ENCODE results near the gene SLC2A9. TPM values are rescaled to one million over a fixed set of nuclear protein-coding genes. Genes with fewer than 3 reads are reported as not detected.

Gene SLC2A9
- total and polyA plus RNA-seq, 2 of the 8 experiments (the other 6 are each of a cell fraction or from before 2014, with no cell fraction given): 0.20 to 0.26 TPM

DNA sequence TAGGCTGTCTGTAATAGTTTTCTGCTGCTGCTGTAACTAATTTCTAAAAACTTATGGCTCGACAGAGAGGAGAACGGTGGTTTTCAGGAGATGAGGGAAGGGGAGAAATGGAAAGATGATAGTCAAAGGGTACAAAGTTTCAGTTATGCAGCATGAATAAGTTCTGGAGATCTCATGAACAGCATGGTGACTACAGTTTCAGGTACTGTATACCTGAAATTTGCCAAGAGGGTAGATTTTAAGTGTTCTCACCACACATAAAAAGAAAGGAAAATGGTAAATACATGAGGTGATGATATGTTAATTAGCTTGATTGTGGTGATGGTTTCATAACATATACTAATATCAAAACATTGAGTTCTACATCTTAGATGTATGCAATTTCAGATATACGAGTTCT, 205.0 kb downstream of the SLC2A9 start:
- CTCF ChIA-PET (ENCODE audit: partially characterized antibody): interaction anchor here (1.5 kb wide), 1 partner anchor 51 kb away, joined by 3 read pairs; no protein-coding TSS in a partner anchor
- Histone ChIP-seq H3K79me1 (ENCODE audit: low read depth, low read length) (no peaks in the 10 kb centered on the region), H2BK15ac (ENCODE audit: low read length) (no peak overlapping the region), H2BK120ac (replicated peaks; ENCODE audit: low read depth, low read length) (no peak overlapping the region), H3K14ac (ENCODE audit: insufficient read length) (no peak overlapping the region), H2BK20ac (ENCODE audit: low read length) (no peak overlapping the region), H3K4me2 (ENCODE audit: insufficient read depth in 1 of 2, low read depth in 2 of 2, low read length in 2 of 2) (no peak overlapping the region), H4K91ac (replicated peaks; ENCODE audit: insufficient read length, low read length) (no peak overlapping the region), H3K9ac (replicated peaks in 1 of 4; ENCODE audit: extremely low read depth in 1 of 4, low read depth in 3 of 4, low read length in 3 of 4) (no peak overlapping the region), H3K9me3 (ENCODE audit: insufficient read depth in 2 of 2, low read depth in 1 of 2, low read length in 1 of 2) (no peaks in the 10 kb centered on the region), H4K5ac (ENCODE audit: insufficient read length, low read depth, low read length) (no peak overlapping the region), H3K27ac (ENCODE audit: low read depth, low read length) (no peak overlapping the region), H3K4me1 (replicated peaks in 1 of 4; ENCODE audit: control insufficient read depth in 3 of 4, insufficient read depth in 4 of 4, low read length in 3 of 4) (no peaks in the 10 kb centered on the region), H4K8ac (ENCODE audit: extremely low read depth, insufficient read depth, low read length) (no peak overlapping the region), H3K36me3 (ENCODE audit: control insufficient read depth in 2 of 4, insufficient read depth in 4 of 4, low read length in 3 of 4) (no peaks in the 10 kb centered on the region), H3K4ac (replicated peaks; ENCODE audit: insufficient read length, low read depth, low read length) (no peak overlapping the region), H3K79me2 (ENCODE audit: control insufficient read depth in 1 of 2, insufficient read depth in 2 of 2, low read length in 2 of 2) (no peaks in the 10 kb centered on the region), H3K18ac (ENCODE audit: extremely low read depth, low read length) (no peak overlapping the region), H3K23me2 (ENCODE audit: low read depth, low read length) (no peaks in the 10 kb centered on the region), H3K4me3 (ENCODE audit: extremely low read depth in 1 of 4, insufficient read depth in 2 of 4, low read depth in 3 of 4, low read length in 4 of 4) (no peak overlapping the region), H2AK5ac (ENCODE audit: low read depth, low read length) (no peak overlapping the region), H2AFZ (ENCODE audit: low read length) (no peak overlapping the region), H3K27me3 (replicated peaks in 1 of 4; ENCODE audit: control insufficient read depth in 3 of 4, extremely low read depth in 1 of 4, insufficient read depth in 3 of 4, low read length in 3 of 4) (no peaks in the 10 kb centered on the region), H2BK5ac (ENCODE audit: low read depth, low read length) (no peak overlapping the region), H2BK12ac (ENCODE audit: low read depth, low read length) (no peak overlapping the region), H4K20me1 (replicated peaks in 1 of 2; ENCODE audit: control insufficient read depth in 1 of 2, insufficient read depth in 2 of 2, low read length in 2 of 2) (no peaks in the 10 kb centered on the region), H3K56ac (replicated peaks; ENCODE audit: insufficient read length, low read depth, low read length) (no peak overlapping the region), H3K23ac (ENCODE audit: insufficient read length) (no peak overlapping the region)
- POLR2A ChIA-PET (ENCODE audit: partially characterized antibody): no interaction called here
- FAIRE-seq (no peak), DNase-seq (ENCODE audit: low read depth in 1 of 2, low spot score in 2 of 2) (no peak)
- 82% methylated on average over 3 of the region's 3 CpGs; no CpG with 5 or more reads in 1 of the 2 experiments for WGBS, 2 experiments (ENCODE audit: extremely low coverage in 1 of 2, insufficient coverage in 1 of 2, insufficient read length in 1 of 2, insufficient replicate concordance in 2 of 2, low coverage in 1 of 2, low lambda C conversion rate in 2 of 2, missing lambda C conversion rate in 1 of 2)
- no peak for TF ChIP-seq TEAD4 (IDR thresholded peaks at IDR 0.05; ENCODE audit: low read depth, low read length)
